Activated naive CD4-positive, alpha-beta T cell (primary cell): ENCODE measurements around the gene SLC25A22.

Experiments
- DNase-seq, 4 experiments: peaks; one replicate each; lab custom pipeline; 2025; lab: John Stamatoyannopoulos, UW

Gene SLC25A22

DNA sequence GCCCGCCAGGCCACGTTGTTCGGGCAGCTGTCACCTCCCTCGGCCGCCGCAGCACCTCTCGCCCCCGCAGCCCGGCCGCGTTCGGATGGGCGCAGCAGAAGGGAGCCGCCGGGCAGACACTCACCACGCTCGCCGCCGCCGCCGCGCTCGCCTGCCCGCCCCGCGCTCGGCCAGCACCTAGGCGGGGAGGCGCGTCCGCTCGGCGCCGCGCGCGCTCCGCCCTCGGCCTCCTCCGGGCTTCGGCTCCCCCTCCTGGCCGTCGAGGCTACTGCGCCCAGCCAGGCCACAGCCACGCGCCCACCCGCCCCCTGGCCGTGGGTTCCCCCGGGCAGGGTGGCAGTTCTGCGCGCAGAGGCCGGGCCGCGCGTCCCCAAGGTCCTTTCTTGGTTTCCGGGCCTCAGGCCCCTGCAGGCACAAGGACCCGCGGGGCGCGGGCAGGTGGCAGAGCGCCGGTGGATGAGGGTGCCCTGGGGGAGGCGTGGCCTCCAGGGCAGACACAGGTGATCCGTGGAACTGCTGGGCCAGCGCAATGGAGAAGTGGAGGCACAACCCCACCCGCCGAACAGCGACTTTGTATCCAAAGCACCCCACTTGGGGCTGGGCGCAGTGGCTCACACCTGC, at the start of gene SLC25A22:
Gene SLC25A22, minus strand, starts transcription at position 189 of the 621 bp plus-strand sequence. CDS start 3,275 bp downstream, outside the sequence.
- DNase-seq = peak; percentile 48 to 82 (median 64)

DNA sequence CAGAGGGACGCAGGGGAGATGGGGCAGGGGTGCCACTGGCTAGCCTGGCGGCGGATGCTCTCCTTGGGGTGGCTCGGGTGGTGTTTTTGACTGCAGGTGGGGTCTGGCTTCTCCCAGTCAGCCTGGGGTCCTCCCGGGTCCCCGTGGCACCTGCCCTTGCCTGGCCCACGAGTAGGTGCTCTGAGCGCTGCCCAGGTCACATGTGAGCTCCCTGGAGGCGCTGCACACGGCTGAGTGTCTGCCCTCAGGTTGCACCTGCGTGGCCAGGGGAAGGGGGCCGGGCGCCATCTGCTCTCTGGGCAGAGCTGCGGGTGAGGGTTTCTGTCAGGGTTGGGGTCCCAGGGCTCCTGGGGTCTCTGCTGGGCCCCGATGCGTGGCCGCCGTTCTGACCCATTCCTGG, 49.8 kb upstream of the SLC25A22 start:
- no peak for DNase-seq

DNA sequence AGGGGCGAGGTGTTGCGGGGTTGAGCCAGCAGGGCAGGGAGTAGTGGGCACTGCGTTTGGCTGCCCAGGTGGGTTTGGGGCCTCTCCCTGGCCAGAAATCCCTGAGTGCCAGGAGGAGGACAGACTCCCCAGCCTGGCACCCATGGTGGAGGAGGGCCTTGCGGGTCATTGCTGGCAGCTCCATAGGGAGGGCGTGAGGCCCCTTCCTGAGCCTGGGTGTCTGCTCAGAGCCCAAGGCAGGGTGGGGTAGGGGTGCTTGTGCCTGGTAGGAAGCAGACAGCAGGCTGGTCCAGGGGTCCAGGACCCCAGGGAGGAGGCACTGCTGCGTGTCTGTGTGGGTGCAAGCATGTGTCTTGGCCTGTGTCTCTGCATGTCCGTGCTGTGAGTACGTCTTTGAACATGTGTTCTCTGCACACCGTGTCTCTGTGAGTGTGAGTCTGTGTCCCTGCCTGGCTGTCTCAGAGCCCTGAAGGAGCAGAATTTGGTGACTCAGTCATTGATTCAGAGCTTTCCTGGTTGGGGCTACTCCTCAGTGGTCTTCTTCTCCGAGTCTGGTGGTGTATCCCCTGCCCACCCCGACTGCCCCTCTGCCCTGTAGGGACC, 48.5 kb upstream of the SLC25A22 start:
- DNase-seq = no peak

DNA sequence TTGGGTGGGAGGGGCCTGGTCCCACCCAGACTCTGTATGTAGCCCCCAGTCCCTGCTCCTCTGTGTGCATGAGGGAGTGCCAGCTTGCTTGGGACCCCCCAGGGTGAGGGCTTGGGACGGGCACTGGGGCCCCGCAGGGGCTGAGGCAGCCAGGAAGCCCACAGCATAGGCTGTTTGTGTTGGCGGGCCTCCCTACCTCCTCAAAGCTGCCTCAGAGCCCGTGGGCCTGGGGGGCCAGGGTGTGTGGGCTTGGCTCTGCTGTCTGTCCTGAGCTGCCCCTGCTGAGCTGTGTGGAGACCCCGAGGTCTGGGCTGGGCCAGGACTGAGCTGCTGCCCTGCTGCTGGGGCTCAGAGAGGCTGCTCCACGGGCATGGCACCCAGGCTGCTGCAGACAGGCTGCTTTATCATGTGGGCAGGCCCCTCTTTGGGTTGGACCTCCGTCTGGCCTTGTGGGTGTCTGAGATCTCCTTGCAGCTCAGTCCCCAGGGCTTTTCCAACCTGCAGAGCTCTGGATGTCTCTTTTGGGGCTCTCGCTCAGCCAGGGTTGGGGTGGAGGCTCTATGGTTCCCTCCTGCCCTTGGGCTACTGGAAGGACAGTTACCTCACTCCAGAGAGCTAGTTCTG, 47.9 kb upstream of the SLC25A22 start:
- no peak for DNase-seq

DNA sequence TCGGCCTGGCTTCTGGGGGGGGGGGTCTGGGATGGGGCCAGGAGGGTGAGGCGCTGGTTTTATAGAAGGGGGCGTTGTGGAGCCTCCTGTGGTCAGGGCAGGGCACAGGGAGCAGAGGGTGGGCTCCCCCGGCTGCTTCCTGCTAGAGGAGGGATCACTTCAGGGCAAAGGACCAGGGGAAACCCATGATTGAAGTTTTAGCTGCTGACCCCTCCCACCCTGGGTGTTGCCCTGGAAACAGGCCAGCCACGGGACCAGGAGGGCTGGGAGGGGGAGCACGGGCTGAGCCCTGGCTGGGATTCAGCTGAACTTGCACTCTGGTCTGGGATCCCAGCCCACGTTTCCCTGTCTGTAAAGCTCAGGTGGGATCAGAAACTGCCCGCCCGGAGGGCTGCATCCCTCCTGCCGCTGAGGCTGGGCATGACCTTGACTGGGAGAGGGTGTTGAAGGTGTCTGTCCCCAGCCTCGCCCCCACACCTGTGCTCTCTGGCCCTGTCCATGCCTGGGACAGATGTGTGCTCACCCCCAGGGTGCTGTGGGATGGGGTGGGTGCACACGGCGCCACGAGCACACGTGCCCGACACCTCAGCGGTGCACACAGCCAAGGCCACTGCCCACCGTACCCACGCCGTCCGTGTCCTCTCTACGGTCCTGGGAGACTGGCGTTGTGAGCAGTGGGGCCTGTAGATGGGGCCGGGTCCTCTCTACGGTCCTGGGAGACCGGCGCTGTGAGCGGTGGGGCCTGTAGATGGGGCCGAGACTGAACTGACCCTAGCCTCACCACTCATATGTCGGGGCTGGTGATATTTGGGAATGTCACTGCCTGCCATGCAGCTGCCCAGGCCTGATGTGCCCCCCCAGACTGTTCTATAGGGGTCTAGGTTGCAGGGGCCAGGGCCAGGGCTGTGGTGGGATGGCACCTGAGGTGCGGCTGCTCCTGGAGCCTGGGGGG, 46.9 kb upstream of the SLC25A22 start:
- no peak for DNase-seq

DNA sequence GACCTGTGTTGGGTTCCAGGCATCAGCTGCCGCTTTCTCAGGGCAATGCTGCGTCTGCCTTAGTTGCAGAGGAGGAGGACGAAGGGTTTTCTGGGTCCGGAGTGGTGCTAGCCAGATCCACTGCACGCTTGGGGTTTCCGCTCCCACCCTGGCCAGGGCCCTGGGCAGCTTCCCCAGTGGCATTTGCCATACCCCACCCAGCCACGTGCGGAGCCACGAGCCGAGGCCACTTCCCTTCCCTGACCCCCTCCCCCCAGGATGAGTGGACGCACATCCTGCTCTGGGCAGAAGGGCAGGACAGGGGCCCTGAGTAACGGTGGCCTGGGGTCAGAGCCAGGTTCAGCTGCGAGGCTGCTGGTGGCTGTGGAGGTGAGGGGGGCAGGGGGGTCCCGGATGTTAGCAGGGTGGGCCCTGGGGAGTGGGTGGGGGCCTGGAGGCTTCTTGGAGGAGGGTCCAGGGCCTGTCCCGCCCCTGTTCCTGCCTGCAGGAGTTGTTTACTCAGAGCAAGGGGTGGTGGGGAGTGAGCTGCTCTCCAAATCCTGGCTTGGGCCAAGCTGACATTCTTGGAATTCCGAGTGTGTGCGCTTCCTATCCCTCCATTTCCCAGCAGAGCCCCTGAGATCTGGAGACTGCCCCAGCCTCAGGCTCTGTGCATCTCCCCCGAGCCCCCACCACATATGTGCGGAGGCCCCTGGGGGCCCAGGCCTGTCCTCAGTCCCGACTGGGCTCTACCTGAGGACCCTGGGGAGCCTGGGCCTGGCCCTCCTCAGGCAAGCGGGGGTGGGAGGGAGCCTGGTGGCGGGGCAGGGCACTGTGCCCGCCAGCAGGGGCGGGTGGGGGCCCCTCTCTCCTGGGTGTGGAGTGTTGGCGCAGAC, 46.0 kb upstream of the SLC25A22 start:
- no peak for DNase-seq

- no peak for DNase-seq
Measured at GRCh38 chr11:843086-843734, 45.1 kb upstream of the SLC25A22 start.

- peak; percentile 80 to 87 (median 84) for DNase-seq
Measured at GRCh38 chr11:842370-843002, 44.4 kb upstream of the SLC25A22 start, which contains the start of the genes POLR2L and TSPAN4. Gene POLR2L, minus strand, starts transcription at chr11:842529. Its CDS starts 21 bp downstream, at chr11:842508. Gene TSPAN4, plus strand, starts transcription at chr11:842852. Its CDS starts 7,453 bp downstream, at chr11:850305.

DNA sequence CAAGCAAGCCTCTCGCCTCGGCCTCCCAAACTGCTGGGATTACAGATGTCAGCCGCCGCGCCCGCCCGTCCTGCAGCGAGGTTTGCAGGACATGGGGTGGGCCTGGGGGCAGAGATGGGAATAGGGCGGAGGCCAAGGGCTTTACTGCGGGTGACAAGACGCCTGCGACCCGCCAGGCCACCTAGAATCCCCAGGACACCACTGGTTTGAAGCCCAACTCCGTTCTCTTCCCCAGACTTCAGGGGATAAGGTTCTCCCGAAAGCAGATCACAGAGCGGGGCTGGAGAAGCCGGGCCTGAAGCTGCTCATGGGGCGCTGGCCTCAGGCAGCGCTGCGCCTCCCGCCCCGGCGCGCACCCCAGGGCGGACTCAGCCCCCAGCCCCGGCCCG, 43.9 kb upstream of the SLC25A22 start:
- no peak for DNase-seq

- no peak for DNase-seq
Measured at GRCh38 chr11:839875-840617, 42.0 kb upstream of the SLC25A22 start.

DNA sequence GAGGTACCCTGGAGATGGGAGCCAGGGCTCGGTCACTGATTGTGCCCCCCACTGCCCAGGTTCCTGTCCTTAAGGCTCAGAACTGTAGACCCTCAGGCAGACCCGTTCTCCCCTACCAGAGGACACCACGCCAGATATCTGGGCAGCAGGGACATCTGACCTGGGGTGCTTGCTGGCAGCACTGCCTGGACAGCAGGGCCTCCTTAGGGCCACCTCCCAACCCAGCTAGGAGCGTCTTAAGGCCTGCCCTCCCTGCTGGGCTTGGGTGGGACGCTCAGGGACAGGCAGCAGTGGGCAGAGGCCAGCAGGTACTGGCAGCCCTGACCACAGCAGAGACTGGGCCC, 41.2 kb upstream of the SLC25A22 start:
- no peak for DNase-seq

DNA sequence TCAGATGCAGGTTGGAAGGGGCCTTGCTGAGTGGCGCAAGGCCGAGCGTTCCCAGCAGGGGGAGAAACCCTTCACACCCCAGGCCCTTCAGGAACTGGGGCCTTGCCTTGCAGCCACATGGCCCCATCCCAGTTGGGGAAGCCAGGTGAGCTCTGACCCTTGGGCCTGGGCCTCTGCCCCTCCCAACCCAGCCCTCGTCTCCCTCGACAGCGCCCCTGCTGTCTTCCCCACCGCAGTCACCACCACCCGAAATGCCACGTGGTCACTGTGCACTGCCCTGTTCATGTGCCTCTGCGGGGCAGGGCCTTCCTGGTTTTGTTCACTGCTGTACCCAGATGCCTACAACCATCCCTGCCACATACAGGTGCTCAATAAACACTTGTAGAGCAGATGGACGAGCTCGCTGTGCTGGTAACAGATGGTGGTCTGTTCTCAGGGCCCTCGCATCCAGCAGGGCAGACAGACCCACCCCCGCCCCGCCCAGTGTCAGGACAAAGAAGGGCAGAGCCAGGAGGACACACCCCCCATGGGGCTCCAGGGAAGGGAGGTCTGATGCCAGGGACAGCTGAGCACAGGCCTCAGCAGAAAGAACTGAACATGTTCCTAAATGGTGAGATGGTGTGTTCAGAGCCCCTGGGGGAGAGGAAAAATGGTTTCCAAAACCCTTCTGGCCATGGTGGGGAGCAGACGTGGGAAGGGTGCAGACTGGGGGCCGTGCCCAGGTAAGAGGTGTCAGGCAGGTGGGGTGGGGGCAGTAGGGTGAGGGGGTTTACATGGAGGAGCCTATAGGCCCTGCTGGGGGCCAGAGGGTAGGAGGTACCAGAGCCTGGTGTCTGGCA, 40.6 kb upstream of the SLC25A22 start:
- no peak for DNase-seq

- no peak for DNase-seq
Measured at GRCh38 chr11:837990-838307, 39.9 kb upstream of the SLC25A22 start.

DNA sequence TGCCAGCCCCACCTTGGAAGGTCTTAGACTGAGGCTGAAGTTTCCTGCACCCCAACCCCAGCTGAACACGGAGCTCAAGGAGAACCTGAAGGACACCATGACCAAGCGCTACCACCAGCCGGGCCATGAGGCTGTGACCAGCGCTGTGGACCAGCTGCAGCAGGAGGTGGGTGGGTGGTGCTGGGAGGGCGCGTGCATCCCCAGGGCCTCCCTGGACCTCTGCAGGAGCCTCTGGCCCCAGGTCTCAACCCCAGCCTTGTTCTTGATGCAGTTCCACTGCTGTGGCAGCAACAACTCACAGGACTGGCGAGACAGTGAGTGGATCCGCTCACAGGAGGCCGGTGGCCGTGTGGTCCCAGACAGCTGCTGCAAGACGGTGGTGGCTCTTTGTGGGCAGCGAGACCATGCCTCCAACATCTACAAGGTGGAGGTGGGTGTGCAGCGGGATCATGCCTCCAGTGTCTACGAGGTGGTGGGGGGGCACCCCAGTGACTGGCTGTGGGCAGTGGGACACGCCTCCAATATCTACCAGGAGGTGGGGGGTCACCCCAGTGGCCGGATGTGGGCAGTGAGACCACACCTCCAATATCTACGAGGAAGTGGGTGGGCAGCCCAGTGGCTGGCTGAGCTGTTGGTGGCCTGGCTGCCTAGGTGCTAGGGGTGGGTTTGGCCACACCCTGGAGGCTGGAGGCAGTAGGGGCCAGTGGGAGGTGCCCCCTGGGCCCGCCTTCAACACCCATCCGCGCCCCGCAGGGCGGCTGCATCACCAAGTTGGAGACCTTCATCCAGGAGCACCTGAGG, 39.3 kb upstream of the SLC25A22 start:
- no peak for DNase-seq

- no peak for DNase-seq
Measured at GRCh38 chr11:836700-837099, 38.6 kb upstream of the SLC25A22 start.

DNA sequence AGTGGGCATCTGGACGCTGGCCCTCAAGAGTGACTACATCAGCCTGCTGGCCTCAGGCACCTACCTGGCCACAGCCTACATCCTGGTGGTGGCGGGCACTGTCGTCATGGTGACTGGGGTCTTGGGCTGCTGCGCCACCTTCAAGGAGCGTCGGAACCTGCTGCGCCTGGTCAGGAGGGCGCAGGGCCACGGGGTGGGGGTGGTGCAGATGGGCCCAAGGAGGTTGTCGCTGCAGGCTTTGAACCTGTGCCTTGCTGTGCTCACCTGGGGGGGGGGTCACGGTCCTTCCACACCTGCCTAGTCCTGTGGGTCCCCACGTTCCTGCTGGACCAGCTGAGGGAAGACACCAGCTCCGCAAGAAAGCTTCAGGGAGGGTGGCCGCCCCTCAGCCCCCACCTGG, 38.2 kb upstream of the SLC25A22 start:
- no peak for DNase-seq

DNA sequence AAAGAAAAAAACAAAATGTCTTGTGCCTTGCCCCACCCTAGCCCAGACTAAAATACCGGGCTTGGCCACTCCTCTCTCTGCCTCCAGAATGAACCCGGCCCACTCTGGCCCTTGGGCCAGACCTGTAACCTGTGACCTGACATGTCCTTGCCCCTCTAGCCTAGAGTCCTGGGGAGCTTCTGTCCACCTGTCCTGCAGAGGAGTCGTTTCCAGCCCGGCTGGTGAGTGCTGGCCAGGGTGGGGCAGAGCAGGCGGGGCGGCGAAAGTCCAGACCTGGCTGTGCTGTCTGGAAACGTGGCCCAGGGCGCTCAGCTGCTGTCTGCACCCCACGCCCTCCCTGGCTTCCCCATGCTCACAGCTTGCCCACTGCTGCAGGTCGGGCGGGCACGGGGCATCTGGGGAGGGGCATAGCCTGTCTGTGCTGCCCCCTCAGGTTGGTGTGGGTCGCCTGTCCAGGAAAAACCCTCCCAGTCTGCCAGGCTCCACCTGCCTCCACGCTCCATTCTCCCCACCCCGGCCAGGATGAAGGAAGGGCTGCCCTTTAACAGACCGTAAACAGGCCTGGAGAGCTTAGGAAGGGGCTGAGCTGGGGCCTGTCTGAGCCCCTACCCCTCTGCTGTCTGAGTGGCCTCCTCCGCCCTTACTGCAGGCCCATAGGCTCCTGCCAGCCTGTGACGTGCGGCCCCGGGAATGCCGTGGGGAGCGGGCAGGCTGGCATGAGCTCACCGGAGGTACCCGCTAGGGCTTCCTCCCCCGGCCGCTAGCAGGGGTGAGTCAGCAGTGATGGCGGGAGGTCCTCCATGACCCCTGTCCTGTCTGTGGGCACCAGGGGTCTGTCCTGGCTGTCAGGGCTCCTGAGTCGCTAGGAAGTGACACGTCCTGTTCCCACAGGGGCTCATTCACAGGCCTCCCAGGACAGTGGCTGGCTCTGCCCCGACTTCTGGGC, 36.6 kb upstream of the SLC25A22 start:
- DNase-seq = no peak
